GM12878 (cell line): ENCODE results near the gene MCM5. TPM values are rescaled to one million over a fixed set of nuclear protein-coding genes. Genes with fewer than 3 reads are reported as not detected.

Experiments
- ATAC-seq: fragments of 200-7000 bp; cut with Tn5 transposase; 3 replicates; pipeline ENCODE4 v1.9.1; 2020; ENCODE audit warnings: mild to moderate bottlenecking, moderate library complexity
- BruUV-seq: library from RNA; stranded (reverse); fragments of 400-500 nt; replicated peaks from 2 replicates; lab custom pipeline; 2021; lab: Mats Ljungman, UMichigan
- CTCF ChIA-PET: fragments of 300-600 bp; sonication (Branson Sonifier 250); formaldehyde crosslinking; extraction: SDS; loops from one replicate; lab custom pipeline; 2021; ENCODE audit warnings: inconsistent platforms; lab: Yijun Ruan, JAX
- POLR2A ChIA-PET: fragments of 350-600 bp; formaldehyde crosslinking; extraction: SDS; loops from one replicate; lab custom pipeline; 2021; ENCODE audit warnings: inconsistent platforms; lab: Charles Lee
- RAD21 ChIA-PET: fragments of 300-600 bp; sonication (Branson Sonifier 250); formaldehyde crosslinking; loops from one replicate; lab custom pipeline; 2023; ENCODE audit warnings: antibody characterized with exemption; ENCODE audit not compliant: unreplicated experiment; lab: Charles Lee
- SMC1A ChIA-PET: fragments of 300-600 bp; sonication (Branson Sonifier 250); formaldehyde crosslinking; loops from one replicate; lab custom pipeline; 2023; ENCODE audit not compliant: unreplicated experiment, uncharacterized antibody; lab: Charles Lee
- DNase-seq: peaks from one replicate; pipeline ENCODE4 v3.0.0-alpha.2; 2011; ENCODE audit warnings: low read depth, low spot score
- FAIRE-seq: peaks from 3 replicates; lab custom pipeline; 2011; peaks lifted over from hg19 to GRCh38; lab: Jason Lieb, UNC
- H2AFZ ChIP-seq: 2 replicates; pipeline ENCODE4 v1.6.0; 2011; ENCODE audit warnings: low read depth, low read length, control low read depth; ENCODE audit not compliant: control insufficient read depth
- H3K27ac ChIP-seq: 2 replicates; pipeline ENCODE4 v1.5.1; 2011; ENCODE audit warnings: control low read depth; ENCODE audit not compliant: control insufficient read depth, insufficient read depth
- H3K27me3 ChIP-seq, 2 experiments: replicated peaks in 1 of 2; 2 replicates each; pipeline versions ENCODE4 v1.6.0 to v1.6.1; 2011; ENCODE audit warnings: low read length in 1 of 2; ENCODE audit not compliant: control insufficient read depth in 2 of 2, insufficient read depth in 2 of 2
- H3K36me3 ChIP-seq, 2 experiments: 2 replicates each; pipeline ENCODE4 v1.5.1; 2011; ENCODE audit warnings: low read length in 1 of 2; ENCODE audit not compliant: control insufficient read depth in 2 of 2, insufficient read depth in 2 of 2
- H3K4me1 ChIP-seq: 2 replicates; pipeline ENCODE4 v1.6.1; 2011; ENCODE audit warnings: mild to moderate bottlenecking, low read length, moderate library complexity, mixed read lengths; ENCODE audit not compliant: control insufficient read depth, insufficient read depth
- H3K4me2 ChIP-seq: 2 replicates; pipeline ENCODE4 v1.6.0; 2011; ENCODE audit warnings: control low read depth; ENCODE audit not compliant: control insufficient read depth, insufficient read depth
- H3K4me3 ChIP-seq: fragments of 200-600 bp; sonication (generic); 2 replicates; pipeline ENCODE4 v1.5.1; 2016
- H3K79me2 ChIP-seq: 2 replicates; pipeline ENCODE4 v1.6.0; 2011; ENCODE audit warnings: low read length; ENCODE audit not compliant: control insufficient read depth, insufficient read depth
- H3K9ac ChIP-seq: 2 replicates; pipeline ENCODE4 v1.8.0; 2011; ENCODE audit warnings: low read length, control low read depth, mixed read lengths; ENCODE audit not compliant: control insufficient read depth, insufficient read depth
- H3K9me3 ChIP-seq: replicated peaks from 3 replicates; pipeline ENCODE4 v1.5.1; 2011; ENCODE audit warnings: mild to moderate bottlenecking, low read length; ENCODE audit not compliant: control insufficient read depth, insufficient read depth
- H4K20me1 ChIP-seq: 2 replicates; pipeline ENCODE4 v1.6.0; 2011; ENCODE audit not compliant: control insufficient read depth, insufficient read depth
- ATF2 ChIP-seq: IDR thresholded peaks from 2 replicates; pipeline ENCODE4 v1.6.1; 2012; ENCODE audit warnings: low read length, inconsistent platforms
- BCL11A ChIP-seq: IDR thresholded peaks from 2 replicates; pipeline ENCODE4 v1.6.1; 2011; ENCODE audit warnings: low read depth, low read length
- FOXK2 ChIP-seq: fragments of 450-650 bp; IDR thresholded peaks from 2 replicates; pipeline ENCODE4 v1.6.1; 2017; ENCODE audit warnings: mild to moderate bottlenecking, moderate library complexity
- IKZF1 ChIP-seq: fragments of 450-650 bp; conservative IDR thresholded peaks from 2 replicates; pipeline ENCODE4 v1.6.1; 2017; ENCODE audit warnings: antibody characterized with exemption, mild to moderate bottlenecking
- IRF5 ChIP-seq: fragments of 450-650 bp; IDR thresholded peaks from 2 replicates; pipeline ENCODE4 v1.6.1; 2017; ENCODE audit warnings: borderline replicate concordance
- MXI1 ChIP-seq: fragments of 150-350 bp; IDR thresholded peaks from 2 replicates; pipeline ENCODE4 v1.6.1; 2011; ENCODE audit warnings: low read depth, mild to moderate bottlenecking, inconsistent platforms, low read length, improper control_type of control experiment
- MYB ChIP-seq: fragments of 150-350 bp; IDR thresholded peaks from 2 replicates; pipeline ENCODE4 v1.6.1; 2014; ENCODE audit warnings: mild to moderate bottlenecking, low read depth, low read length, borderline replicate concordance
- PAX5 ChIP-seq: IDR thresholded peaks from 2 replicates; pipeline ENCODE4 v1.6.1; 2011; ENCODE audit warnings: low read depth, low read length, borderline replicate concordance
- PBX3 ChIP-seq: IDR thresholded peaks from 2 replicates; pipeline ENCODE4 v1.6.1; 2011; ENCODE audit warnings: mild to moderate bottlenecking, low read depth, low read length, moderate library complexity; ENCODE audit not compliant: insufficient replicate concordance
- RAD51 ChIP-seq: fragments of 450-650 bp; IDR thresholded peaks from 2 replicates; pipeline ENCODE4 v1.6.1; 2016; ENCODE audit warnings: moderate library complexity, mild to moderate bottlenecking, inconsistent platforms
- SMAD5 ChIP-seq: IDR thresholded peaks from 2 replicates; pipeline ENCODE4 v1.6.1; 2016; ENCODE audit warnings: antibody characterized with exemption, low read depth
- SMARCA5 ChIP-seq: fragments of 450-650 bp; IDR thresholded peaks from 2 replicates; pipeline ENCODE4 v1.6.1; 2017; ENCODE audit warnings: mild to moderate bottlenecking
- SUPT20H ChIP-seq: IDR thresholded peaks from 2 replicates; pipeline ENCODE4 v1.6.1; 2011; ENCODE audit warnings: low read depth, mild to moderate bottlenecking, low read length, moderate library complexity, borderline replicate concordance; ENCODE audit not compliant: control insufficient read depth
- ZBED1 ChIP-seq: IDR thresholded peaks from 2 replicates; pipeline ENCODE4 v1.6.1; 2016; ENCODE audit warnings: borderline replicate concordance
- ZSCAN29 ChIP-seq: fragments of 450-650 bp; IDR thresholded peaks from 2 replicates; pipeline ENCODE4 v1.6.1; 2017; ENCODE audit warnings: mild to moderate bottlenecking, moderate library complexity
- WGBS: methylation state at CpG from one replicate; pipeline ENCODE4 v1.1.6; 2016; ENCODE audit warnings: low lambda C conversion rate; ENCODE audit not compliant: insufficient replicate concordance, insufficient coverage; ENCODE audit errors: missing lambda C conversion rate; 5-methylcytosine and 5-hydroxymethylcytosine counted together
- in situ Hi-C: fragments of 300-500 bp; cut with MboI; formaldehyde crosslinking; loops from 9 replicates; pipeline ENCODE4 v1.14.3; 2018; ENCODE audit warnings: mixed read lengths
- intact Hi-C: fragments of 100-400 bp; cut with micrococcal nuclease; formaldehyde crosslinking; loops from one replicate; pipeline ENCODE4 v1.14.2; 2022; ENCODE audit not compliant: unreplicated experiment
- polyA plus RNA-seq, 11 experiments: library from polyadenylated mRNA; depleted of rRNA in 4 of 11; unstranded in 6 of 11; stranded (reverse) in 5 of 11; fragments of >200 nt; fragmentation: Nextera tagmentation in 4 of 11; fragmentation: Illumina TruSeq in 1 of 11; extraction: Ambion mirVana in 4 of 11; extraction: Trizol in 1 of 11; gene quantifications; 1 replicate in 1 of 11; 2 replicates in 10 of 11; pipeline versions ENCODE4 v1.2.1 to v1.2.3, GENCODE V29; 2011 to 2016; ENCODE audit warnings: inconsistent platforms in 2 of 11, missing spikeins in 2 of 11, low read depth in 1 of 11
- total RNA-seq, 4 experiments: library from RNA; depleted of rRNA in 3 of 4; stranded (reverse); fragments of >200 nt in 3 of 4; fragmentation: Illumina TruSeq in 1 of 4; extraction: Trizol in 1 of 4; gene quantifications; 2 replicates each; pipeline versions ENCODE4 v1.2.1 to v1.2.3, GENCODE V29; 2013 to 2021

The MCM5 gene
- total and polyA plus RNA-seq, 10 of the 15 experiments (the other 5 are each of a cell fraction or from before 2014, with no cell fraction given): 14.1 to 360 (median 164) TPM

GRCh38 chr22:35419756-35420155 lies 19.8 kb downstream of the MCM5 start:
- in situ Hi-C loops: loop anchor here (25.0 kb wide), 1 partner anchor 1093 kb away; the partner anchor contains the start of gene FOXRED2
- FAIRE-seq: no peak

More at GRCh38 chr22:35419756-35420155, 19.8 kb downstream of the MCM5 start:
- POLR2A ChIA-PET: no interaction called here
- Histone ChIP-seq H3K36me3 (peaks cover 47 to 76% of the 10 kb centered on the region in 2 experiments), H3K4me3 (no peak overlapping the region), H3K4me1 (no peaks in the 10 kb centered on the region), H3K27me3 (no peaks in the 10 kb centered on the region), H3K9ac (no peak overlapping the region), H4K20me1 (no peaks in the 10 kb centered on the region), H3K9me3 (no peaks in the 10 kb centered on the region), H2AFZ (no peak overlapping the region), H3K4me2 (no peak overlapping the region), H3K27ac (no peak overlapping the region), H3K79me2 (no peaks in the 10 kb centered on the region)
- SMC1A ChIA-PET: interaction anchor here (1.1 to 1.5 kb wide), 3 partner anchors 8 to 67 kb away, joined by 4 to 5 read pairs (median 4); no protein-coding TSS in a partner anchor
- RAD21 ChIA-PET: no interaction called here
- TF ChIP-seq MXI1 (no peak), IKZF1 (no peak), ZSCAN29 (no peak), ZBED1 (no peak), IRF5 (no peak), SMARCA5 (no peak), MYB (no peak), PBX3 (no peak), RAD51 (no peak), SMAD5 (no peak), FOXK2 (no peak), SUPT20H (no peak), BCL11A (no peak), PAX5 (no peak), ATF2 (no peak)
- no TSS peak for BruUV-seq
- intact Hi-C loops: no loop called here
- DNase-seq: no peak
- over 99% methylated on average over 10 of the region's 10 CpGs for WGBS
- no peak for ATAC-seq
- CTCF ChIA-PET: interaction anchor here (1.0 to 1.2 kb wide), 3 partner anchors 8 to 120 kb away, joined by 3 to 5 read pairs (median 3); no protein-coding TSS in a partner anchor
